GM12801 (cell line): ENCODE data around the gene KCNK5.

Experiments used
- TF ChIP-seq, protein P1 (sequence below): IDR thresholded peaks from one replicate; pipeline ENCODE4 v1.5.1; 2011; ENCODE audit warnings: control low read depth; ENCODE audit not compliant: insufficient read length; ENCODE audit errors: extremely low read depth

The KCNK5 gene

DNA sequence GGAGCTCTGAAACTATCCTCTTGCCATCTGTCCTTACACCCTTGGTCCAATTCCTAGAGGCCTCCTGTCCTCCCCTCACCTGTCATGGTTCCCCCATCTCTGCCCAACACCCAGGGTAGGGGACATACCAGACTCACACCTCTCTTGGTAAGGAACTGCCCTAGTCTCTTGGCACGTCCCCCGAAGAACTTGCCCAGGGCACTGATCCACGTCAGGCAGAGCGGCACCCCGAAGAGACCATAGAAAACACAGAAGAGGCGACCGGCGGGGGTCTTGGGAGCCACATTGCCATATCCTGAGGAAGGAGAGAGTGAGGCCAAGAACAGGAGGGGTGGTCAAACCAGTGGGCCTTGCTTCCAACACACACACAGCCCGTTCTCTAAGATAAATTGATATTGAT lies 34.8 kb downstream of the KCNK5 start:
- TF ChIP-seq, protein P1, sequence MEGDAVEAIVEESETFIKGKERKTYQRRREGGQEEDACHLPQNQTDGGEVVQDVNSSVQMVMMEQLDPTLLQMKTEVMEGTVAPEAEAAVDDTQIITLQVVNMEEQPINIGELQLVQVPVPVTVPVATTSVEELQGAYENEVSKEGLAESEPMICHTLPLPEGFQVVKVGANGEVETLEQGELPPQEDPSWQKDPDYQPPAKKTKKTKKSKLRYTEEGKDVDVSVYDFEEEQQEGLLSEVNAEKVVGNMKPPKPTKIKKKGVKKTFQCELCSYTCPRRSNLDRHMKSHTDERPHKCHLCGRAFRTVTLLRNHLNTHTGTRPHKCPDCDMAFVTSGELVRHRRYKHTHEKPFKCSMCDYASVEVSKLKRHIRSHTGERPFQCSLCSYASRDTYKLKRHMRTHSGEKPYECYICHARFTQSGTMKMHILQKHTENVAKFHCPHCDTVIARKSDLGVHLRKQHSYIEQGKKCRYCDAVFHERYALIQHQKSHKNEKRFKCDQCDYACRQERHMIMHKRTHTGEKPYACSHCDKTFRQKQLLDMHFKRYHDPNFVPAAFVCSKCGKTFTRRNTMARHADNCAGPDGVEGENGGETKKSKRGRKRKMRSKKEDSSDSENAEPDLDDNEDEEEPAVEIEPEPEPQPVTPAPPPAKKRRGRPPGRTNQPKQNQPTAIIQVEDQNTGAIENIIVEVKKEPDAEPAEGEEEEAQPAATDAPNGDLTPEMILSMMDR: no peak

DNA sequence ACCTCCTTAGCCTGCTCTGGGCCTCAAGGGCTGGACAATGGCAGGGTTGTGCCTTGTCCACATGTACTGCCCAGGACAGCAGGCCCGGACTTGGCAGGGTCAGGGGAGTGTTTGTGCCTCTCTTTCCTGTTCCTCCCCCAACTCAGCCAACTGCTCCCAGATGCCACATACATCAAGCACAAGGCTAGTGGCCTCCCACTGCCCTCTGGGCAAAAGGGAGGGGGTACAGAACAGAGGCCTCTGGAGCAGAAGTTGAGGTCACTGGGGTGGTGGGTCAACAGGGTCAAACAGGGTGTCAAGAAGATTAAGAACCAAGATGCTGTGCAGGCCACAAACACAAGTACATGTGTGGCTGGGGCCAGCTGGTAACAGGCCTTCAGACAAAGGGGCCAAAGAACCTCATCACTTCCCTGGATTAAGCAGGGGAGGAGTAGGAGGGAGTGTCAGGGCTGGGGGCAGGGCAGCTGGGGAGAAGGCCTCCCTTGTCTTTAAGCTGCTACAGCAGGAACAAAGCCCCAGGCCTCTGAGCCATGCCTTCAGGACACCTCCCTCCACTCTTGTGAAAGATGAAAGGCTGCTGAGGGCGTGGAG lies 36.0 kb downstream of the KCNK5 start:
- TF ChIP-seq, protein P1: no peak

DNA sequence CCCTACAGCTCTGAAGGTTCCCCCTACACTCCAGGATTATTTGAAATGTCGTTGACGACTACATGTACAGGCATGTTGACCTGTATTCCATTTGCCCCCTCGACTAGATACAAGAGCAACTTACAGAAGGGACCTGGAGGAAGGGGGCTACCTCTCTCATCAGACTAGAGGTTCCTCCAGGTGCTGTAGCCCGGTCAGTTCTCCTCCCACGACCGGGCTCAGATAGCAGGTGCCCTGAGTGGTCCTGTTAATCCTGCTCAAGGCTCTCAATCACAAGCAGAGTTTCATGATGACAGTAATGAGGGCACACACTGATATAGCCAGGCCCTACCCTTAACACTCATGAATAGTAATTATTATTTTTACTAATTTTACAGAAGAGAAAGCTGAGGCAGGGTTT lies 36.5 kb downstream of the KCNK5 start:
- TF ChIP-seq, protein P1: no peak

DNA sequence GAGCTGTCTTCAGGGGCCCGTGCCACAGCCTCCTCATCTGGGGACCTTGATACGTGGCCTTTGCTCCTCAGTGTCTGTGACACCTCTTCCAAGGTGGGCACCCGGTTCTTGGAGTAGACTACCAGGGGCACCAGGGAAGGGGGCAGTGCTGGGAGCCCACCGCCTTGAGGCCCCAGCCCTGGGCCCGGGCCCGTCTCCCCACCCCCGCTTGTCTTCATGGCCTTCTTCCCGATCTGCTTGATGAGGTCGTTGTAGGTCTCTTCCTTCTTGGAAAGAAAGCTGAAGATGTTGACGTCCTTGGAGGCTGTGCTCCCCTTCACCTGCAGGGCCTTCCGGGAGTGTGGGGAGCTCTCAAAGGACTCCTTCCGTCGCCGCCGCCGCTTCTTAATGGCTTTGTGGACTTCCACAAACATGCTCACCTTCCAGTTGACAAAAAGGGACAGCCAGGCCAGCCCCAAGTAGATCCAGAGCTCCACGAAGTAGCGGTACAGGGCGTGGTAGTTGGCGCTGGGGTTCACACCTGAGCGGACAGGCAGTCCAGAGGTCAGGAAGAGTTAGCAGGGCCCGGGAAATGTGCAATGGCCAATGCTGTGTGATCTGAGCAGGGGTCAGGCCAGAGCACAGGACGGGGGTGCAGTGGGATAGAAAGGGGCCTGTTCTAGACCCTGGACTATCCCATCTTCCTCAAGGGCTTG lies 37.9 kb downstream of the KCNK5 start:
- TF ChIP-seq, protein P1: no peak

DNA sequence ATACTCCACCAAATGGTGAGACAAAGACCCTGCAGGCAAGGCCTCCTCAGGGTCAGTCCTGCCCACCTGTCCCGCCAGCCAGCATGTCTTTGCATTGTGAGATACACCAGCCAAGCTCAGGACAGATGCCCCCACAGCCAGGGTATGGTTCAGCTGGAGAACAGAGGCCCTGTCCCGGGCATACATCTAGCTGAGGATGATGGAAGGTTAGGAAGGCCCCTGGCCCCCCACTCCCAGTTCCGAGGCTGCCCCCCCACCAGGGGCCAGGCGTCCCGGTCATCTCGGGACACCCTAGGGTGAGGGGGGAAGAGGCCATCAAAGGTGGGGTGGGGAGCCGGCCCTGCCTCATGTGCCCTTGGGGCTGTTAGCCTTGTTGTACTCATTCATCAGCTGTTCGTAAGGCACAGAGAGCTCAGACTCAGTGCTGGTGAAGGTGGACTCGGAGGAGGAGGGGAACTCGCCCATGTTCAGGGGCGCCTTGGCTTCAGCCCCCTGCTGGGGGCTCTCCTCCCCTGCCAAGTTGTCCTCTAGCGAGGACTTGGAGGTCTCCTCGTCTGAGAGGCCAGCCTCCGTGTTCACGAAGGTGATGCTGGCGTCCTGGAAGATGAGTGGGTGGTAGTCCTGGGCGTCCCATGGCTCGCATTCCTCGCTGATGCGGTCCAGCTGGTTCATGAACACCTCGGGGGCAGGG lies 38.6 kb downstream of the KCNK5 start:
- TF ChIP-seq, protein P1: no peak

DNA sequence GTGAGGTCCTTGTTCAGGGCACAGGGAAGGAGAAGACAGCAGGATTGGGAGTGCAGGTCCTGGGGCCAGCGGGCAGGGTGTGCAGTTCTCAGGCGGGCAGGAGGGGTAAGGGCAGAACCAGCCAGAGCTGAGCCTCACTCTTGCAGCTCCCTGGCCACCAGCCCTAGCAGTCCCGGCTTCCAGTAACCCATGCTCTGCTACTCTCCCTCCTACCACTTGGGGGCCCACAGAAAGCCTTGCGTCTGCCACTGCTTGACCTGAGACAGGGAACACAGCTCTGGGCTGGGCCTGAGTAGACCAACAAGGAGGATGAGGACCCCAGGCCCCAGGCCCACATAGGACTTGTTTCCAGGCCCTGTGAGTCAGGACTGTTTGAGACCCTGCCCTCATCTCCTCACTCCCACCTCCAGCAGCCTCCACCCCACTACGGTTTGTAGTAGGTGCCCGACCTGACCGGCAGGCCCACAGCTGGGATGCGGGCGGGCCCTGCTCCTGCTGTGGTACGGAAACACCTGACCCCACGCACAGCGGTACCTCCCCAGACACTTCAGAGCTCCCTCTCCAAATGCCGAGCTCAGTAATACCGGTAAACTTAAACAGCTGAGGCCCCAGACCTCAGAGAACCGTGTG lies 39.2 kb downstream of the KCNK5 start:
- TF ChIP-seq, protein P1: no peak

DNA sequence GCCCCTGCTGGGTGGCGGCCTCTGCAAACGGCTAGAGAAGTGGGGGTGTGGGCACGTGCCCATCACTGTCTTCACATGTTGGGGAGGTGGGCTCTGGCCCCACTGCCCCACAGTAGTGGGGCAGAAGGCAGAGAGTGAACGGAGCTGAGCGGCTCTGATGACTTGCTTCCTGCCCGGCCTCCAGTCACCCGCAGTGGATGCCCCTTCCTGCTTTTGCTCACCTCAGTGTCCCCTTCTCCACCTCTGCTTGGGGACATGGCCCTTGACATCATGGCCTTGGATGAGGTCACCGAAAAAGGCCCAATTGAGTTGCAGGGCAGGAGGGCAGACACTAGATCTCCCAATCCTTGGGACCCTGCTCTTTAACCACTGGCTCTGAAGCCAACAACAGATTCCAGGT lies 40.1 kb downstream of the KCNK5 start:
- TF ChIP-seq, protein P1: no peak
